Breast epithelium (tissue), 3 donors: ENCODE data around the gene PRKN.

Experiments
- CTCF ChIP-seq, 3 donors: fragments of 450-650 bp; IDR thresholded peaks; one replicate each; pipeline ENCODE4 v1.5.1; 2016 to 2017; ENCODE audit warnings: antibody characterized with exemption in 3 of 3, mild to moderate bottlenecking in 3 of 3, moderate library complexity in 3 of 3
- POLR2A ChIP-seq: fragments of 450-650 bp; IDR thresholded peaks from one replicate; pipeline ENCODE4 v1.6.1; 2016; ENCODE audit warnings: antibody characterized with exemption, mild to moderate bottlenecking, moderate library complexity
- POLR2AphosphoS5 ChIP-seq, 3 donors: sonication (generic); formaldehyde crosslinking; IDR thresholded peaks; one replicate each; pipeline ENCODE4 v1.6.1; 2017; ENCODE audit warnings: antibody characterized with exemption in 3 of 3

DNA sequence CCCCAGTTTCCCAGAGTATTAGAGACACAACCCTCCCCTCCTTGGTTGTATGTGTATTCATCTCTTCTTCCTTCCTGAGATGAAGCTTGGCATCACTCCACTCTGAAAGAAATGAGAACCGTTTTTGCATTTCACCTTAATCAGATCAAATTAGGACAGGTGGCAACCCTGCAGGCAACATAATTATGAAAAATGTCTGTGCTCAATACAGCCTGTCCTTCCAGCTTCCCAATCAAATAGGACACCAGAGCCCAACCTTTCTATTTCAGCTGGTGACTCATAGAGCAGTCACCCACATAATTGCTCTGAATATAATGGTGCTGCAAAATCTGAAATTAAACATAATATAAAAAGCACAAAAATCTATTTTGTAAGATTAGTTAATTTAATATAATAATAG is 1143.5 kb downstream of the PRKN start:
- no peak for TF ChIP-seq CTCF (IDR thresholded peaks at IDR 0.05)
- TF ChIP-seq POLR2A = no peak
- no peak for TF ChIP-seq POLR2AphosphoS5 (IDR thresholded peaks at IDR 0.05)
